Measurements from ENCODE around the gene NPFF.

- TF ChIP-seq POLR2AphosphoS5 (IDR thresholded peaks at IDR 0.05) (peak; percentile 91), POLR2A (IDR thresholded peaks at IDR 0.05) (no peak), CTCF (IDR thresholded peaks at IDR 0.05) (no peak)
Observed at GRCh38 chr12:53538209-53538689, 31.0 kb upstream of the NPFF start.
